ENCODE results near the gene DMKN.

DNA sequence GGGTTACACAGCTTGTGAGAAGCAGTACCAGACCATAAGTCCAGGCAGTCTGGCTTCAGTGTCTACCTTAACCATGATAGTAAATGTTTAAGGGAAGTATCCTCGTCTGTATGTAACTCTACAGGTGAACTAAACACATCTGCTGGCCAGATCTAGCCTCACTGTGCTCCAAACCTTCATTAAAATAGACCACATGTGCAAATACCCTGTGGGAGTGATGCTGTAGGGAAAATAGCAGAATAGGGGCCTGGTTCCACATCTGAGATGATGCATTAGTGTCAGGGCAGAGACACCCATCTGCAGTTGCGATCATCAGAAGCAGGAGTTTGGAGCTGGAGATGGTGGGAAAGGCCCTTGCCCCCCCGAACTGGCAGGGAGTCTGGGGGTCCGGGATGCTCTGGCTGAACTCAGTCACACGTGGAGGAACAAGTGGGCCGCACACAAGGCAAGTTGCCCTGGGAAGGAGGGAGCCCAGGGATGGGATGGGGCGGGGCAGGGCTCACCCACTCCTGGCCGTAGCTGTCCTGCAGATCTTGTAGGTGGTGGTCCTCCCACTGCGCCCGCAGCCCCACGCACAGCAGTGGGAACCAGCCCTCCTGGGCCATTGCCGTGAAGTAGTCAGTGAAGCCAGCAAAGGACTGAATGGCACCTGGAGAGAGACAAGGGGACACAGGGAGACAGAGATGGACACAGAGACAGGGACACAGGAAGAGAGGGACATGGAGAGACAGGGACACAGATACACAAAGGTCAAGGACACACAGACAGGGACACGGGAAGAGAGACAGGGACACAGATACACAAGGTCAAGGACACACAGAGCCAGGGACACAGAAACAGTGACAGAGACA is 39.3 kb upstream of the DMKN start:
- no peak for TF ChIP-seq POLR2A (IDR thresholded peaks at IDR 0.05; ENCODE audit: low read length)
- no peak for TF ChIP-seq SMC3 (IDR thresholded peaks at IDR 0.05)
- TF ChIP-seq, protein P1, sequence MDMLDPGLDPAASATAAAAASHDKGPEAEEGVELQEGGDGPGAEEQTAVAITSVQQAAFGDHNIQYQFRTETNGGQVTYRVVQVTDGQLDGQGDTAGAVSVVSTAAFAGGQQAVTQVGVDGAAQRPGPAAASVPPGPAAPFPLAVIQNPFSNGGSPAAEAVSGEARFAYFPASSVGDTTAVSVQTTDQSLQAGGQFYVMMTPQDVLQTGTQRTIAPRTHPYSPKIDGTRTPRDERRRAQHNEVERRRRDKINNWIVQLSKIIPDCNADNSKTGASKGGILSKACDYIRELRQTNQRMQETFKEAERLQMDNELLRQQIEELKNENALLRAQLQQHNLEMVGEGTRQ (IDR thresholded peaks at IDR 0.05), result no peak
- TF ChIP-seq NPAS2 (CRISPR knock-in tag; IDR thresholded peaks at IDR 0.05; ENCODE audit: borderline replicate concordance), result no peak
- TF ChIP-seq, protein P2, sequence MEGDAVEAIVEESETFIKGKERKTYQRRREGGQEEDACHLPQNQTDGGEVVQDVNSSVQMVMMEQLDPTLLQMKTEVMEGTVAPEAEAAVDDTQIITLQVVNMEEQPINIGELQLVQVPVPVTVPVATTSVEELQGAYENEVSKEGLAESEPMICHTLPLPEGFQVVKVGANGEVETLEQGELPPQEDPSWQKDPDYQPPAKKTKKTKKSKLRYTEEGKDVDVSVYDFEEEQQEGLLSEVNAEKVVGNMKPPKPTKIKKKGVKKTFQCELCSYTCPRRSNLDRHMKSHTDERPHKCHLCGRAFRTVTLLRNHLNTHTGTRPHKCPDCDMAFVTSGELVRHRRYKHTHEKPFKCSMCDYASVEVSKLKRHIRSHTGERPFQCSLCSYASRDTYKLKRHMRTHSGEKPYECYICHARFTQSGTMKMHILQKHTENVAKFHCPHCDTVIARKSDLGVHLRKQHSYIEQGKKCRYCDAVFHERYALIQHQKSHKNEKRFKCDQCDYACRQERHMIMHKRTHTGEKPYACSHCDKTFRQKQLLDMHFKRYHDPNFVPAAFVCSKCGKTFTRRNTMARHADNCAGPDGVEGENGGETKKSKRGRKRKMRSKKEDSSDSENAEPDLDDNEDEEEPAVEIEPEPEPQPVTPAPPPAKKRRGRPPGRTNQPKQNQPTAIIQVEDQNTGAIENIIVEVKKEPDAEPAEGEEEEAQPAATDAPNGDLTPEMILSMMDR (IDR thresholded peaks at IDR 0.05), result no peak
- no peak; a peak in 1 of 5 replicates for TF ChIP-seq JUN (IDR thresholded peaks at IDR 0.05)
